Keratinocyte (primary cell): ENCODE data around the gene SPPL3. TPM values are rescaled to one million over a fixed set of nuclear protein-coding genes. Genes with fewer than 3 reads are reported as not detected.

Experiments
- DNase-seq: peaks from one replicate; pipeline ENCODE4 v3.0.0-alpha.2; 2011; ENCODE audit warnings: low read depth, missing footprints, low spot score
- FAIRE-seq: peaks from 2 replicates; lab custom pipeline; 2011; peaks lifted over from hg19 to GRCh38; lab: Jason Lieb, UNC
- H2AFZ ChIP-seq: 2 replicates; pipeline ENCODE4 v1.6.0; 2012; ENCODE audit warnings: low read length, control low read depth, inconsistent platforms; ENCODE audit not compliant: control insufficient read depth
- H3K27ac ChIP-seq: 2 replicates; pipeline ENCODE4 v1.5.1; 2011; ENCODE audit warnings: low read length; ENCODE audit not compliant: control insufficient read depth, insufficient read depth
- H3K27me3 ChIP-seq: 3 replicates; pipeline ENCODE4 v1.6.0; 2011; ENCODE audit warnings: low read length; ENCODE audit not compliant: control insufficient read depth, insufficient read depth; ENCODE audit errors: extremely low read depth
- H3K36me3 ChIP-seq, 2 experiments: 2 replicates in 1 of 2; 3 replicates in 1 of 2; pipeline ENCODE4 v1.5.1; 2011; ENCODE audit warnings: low read length in 2 of 2, mild to moderate bottlenecking in 1 of 2; ENCODE audit not compliant: control insufficient read depth in 2 of 2, insufficient read depth in 2 of 2; ENCODE audit errors: extremely low read depth in 1 of 2
- H3K4me1 ChIP-seq: 3 replicates; pipeline ENCODE4 v1.5.1; 2011; ENCODE audit warnings: low read length; ENCODE audit not compliant: control insufficient read depth, insufficient read depth; ENCODE audit errors: extremely low read depth
- H3K4me2 ChIP-seq: 3 replicates; pipeline ENCODE4 v1.6.0; 2011; ENCODE audit warnings: low read depth, low read length; ENCODE audit not compliant: control insufficient read depth, insufficient read depth; ENCODE audit errors: extremely low read depth
- H3K4me3 ChIP-seq, 3 experiments: fragments of 200-600 bp in 1 of 3; sonication (generic) in 1 of 3; 2 replicates in 2 of 3; 3 replicates in 1 of 3; pipeline ENCODE4 v1.5.1; 2011 to 2016; ENCODE audit warnings: low read length in 3 of 3, mild to moderate bottlenecking in 3 of 3, control low read depth in 2 of 3, inconsistent platforms in 1 of 3, low read depth in 1 of 3, mixed read lengths in 1 of 3, mixed run types in 1 of 3, moderate library complexity in 1 of 3; ENCODE audit not compliant: control insufficient read depth in 2 of 3, insufficient read depth in 2 of 3; ENCODE audit errors: extremely low read depth in 1 of 3
- H3K79me2 ChIP-seq: 2 replicates; pipeline ENCODE4 v1.6.0; 2012; ENCODE audit warnings: low read length; ENCODE audit not compliant: control insufficient read depth, insufficient read depth
- H3K9ac ChIP-seq: 3 replicates; pipeline ENCODE4 v1.6.0; 2011; ENCODE audit warnings: low read length; ENCODE audit not compliant: control insufficient read depth, insufficient read depth; ENCODE audit errors: extremely low read depth
- H3K9me1 ChIP-seq: 3 replicates; pipeline ENCODE4 v1.6.0; 2011; ENCODE audit warnings: low read length; ENCODE audit not compliant: control insufficient read depth, insufficient read depth; ENCODE audit errors: extremely low read depth
- H3K9me3 ChIP-seq: 2 replicates; pipeline ENCODE4 v1.5.1; 2012; ENCODE audit warnings: low read depth, low read length; ENCODE audit not compliant: control insufficient read depth
- H4K20me1 ChIP-seq: 3 replicates; pipeline ENCODE4 v1.6.0; 2011; ENCODE audit warnings: low read length; ENCODE audit not compliant: control insufficient read depth, insufficient read depth; ENCODE audit errors: extremely low read depth
- CTCF ChIP-seq, 3 experiments: IDR thresholded peaks in 1 of 3; conservative IDR thresholded peaks in 1 of 3; optimal IDR thresholded peaks in 1 of 3; 2 replicates in 2 of 3; 3 replicates in 1 of 3; pipeline versions ENCODE3 to v1.5.1; 2011; ENCODE audit warnings: low read length in 3 of 3, mild to moderate bottlenecking in 3 of 3, moderate library complexity in 2 of 3, control low read depth in 1 of 3, inconsistent platforms in 1 of 3; ENCODE audit not compliant: insufficient read depth in 2 of 3; ENCODE audit errors: extremely low read depth in 1 of 3
- EZH2 ChIP-seq: IDR thresholded peaks from one replicate; pipeline ENCODE4 v1.6.1; 2012; ENCODE audit warnings: inconsistent platforms, mild to moderate bottlenecking, low read length, moderate library complexity
- dilution Hi-C: fragments of 300-500 bp; cut with MboI; formaldehyde crosslinking; loops from one replicate; pipeline ENCODE4 v1.7.0; 2020; ENCODE audit warnings: low sequenced_read_pairs; ENCODE audit not compliant: extremely low pct_ligation_motif_present
- polyA plus RNA-seq, 5 experiments: library from polyadenylated mRNA; depleted of rRNA in 3 of 5; stranded (reverse) in 3 of 5; stranded (forward) in 1 of 5; unstranded in 1 of 5; fragments of >200 nt; gene quantifications; 1 replicate in 1 of 5; 2 replicates in 3 of 5; 3 replicates in 1 of 5; pipeline versions ENCODE4 v1.2.1 to v1.2.3, GENCODE V29; 2011 to 2012; ENCODE audit warnings: missing spikeins in 2 of 5, low read depth in 1 of 5, low replicate concordance in 1 of 5

The SPPL3 gene
- polyA plus RNA-seq, 1 donor (not counting 4 experiments of a cell fraction or from before 2014, with no cell fraction given): 28.3 TPM

- no peak for FAIRE-seq
- no peaks in the 10 kb centered on the region for H3K36me3 ChIP-seq
Measured at GRCh38 chr12:120933786-120934185, 29.6 kb upstream of the SPPL3 start.

GRCh38 chr12:120932956-120933526, 28.9 kb upstream of the SPPL3 start:
- Histone ChIP-seq H3K4me1 (peaks cover 10% of the 10 kb centered on the region), H3K4me2 (no peak overlapping the region)
- no peak for FAIRE-seq

More at GRCh38 chr12:120933786-120934185, 29.6 kb upstream of the SPPL3 start:
- Histone ChIP-seq H3K27me3 (no peaks in the 10 kb centered on the region), H3K9me3 (no peaks in the 10 kb centered on the region), H3K4me2 (no peak overlapping the region), H2AFZ (no peak overlapping the region), H3K9me1 (no peaks in the 10 kb centered on the region), H3K4me1 (peaks cover 8% of the 10 kb centered on the region), H4K20me1 (no peaks in the 10 kb centered on the region), H3K27ac (no peak overlapping the region), H3K4me3 (no peak overlapping the region), H3K9ac (no peak overlapping the region), H3K79me2 (no peaks in the 10 kb centered on the region)
- no peak for TF ChIP-seq EZH2
- no peak for TF ChIP-seq CTCF (optimal IDR thresholded peaks at IDR 0.05 in 1 of 3, IDR thresholded peaks at IDR 0.05 in 1 of 3, conservative IDR thresholded peaks at IDR 0.05 in 1 of 3; ENCODE audit: extremely low read depth in 1 of 3, insufficient read depth in 2 of 3, low read length in 3 of 3)
- DNase-seq: no peak
- dilution Hi-C loops: no loop called here

More at GRCh38 chr12:120932956-120933526, 28.9 kb upstream of the SPPL3 start:
- no peak overlapping the region for H3K4me3 ChIP-seq
- H3K27ac ChIP-seq: no peak overlapping the region
- H3K9ac ChIP-seq: no peak overlapping the region
- no peak for TF ChIP-seq EZH2
- TF ChIP-seq CTCF (optimal IDR thresholded peaks at IDR 0.05 in 1 of 3, IDR thresholded peaks at IDR 0.05 in 1 of 3, conservative IDR thresholded peaks at IDR 0.05 in 1 of 3; ENCODE audit: extremely low read depth in 1 of 3, insufficient read depth in 2 of 3, low read length in 3 of 3): no peak
- H2AFZ ChIP-seq: no peak overlapping the region
- no peaks in the 10 kb centered on the region for H3K9me3 ChIP-seq
- H4K20me1 ChIP-seq: no peaks in the 10 kb centered on the region
- no peaks in the 10 kb centered on the region for H3K36me3 ChIP-seq
- H3K79me2 ChIP-seq: no peaks in the 10 kb centered on the region
- H3K27me3 ChIP-seq: no peaks in the 10 kb centered on the region
- dilution Hi-C loops: no loop called here
- H3K9me1 ChIP-seq: no peaks in the 10 kb centered on the region
- no peak for DNase-seq
